NK-92 (cell line): ENCODE data around the gene STS.
"Not testable (repeated sequence)": the region's sequence is repeated elsewhere in the genome, so short reads cannot be mapped to it uniquely, and the experiment has no call there.

Experiments used
- DNase-seq: peaks from one replicate; lab custom pipeline; 2025; ENCODE audit not compliant: unreplicated experiment; lab: John Stamatoyannopoulos, UW

STS gene

GRCh38 chrX:7178859-7179258 is 31.3 kb downstream of the STS start:
- not testable (repeated sequence) for DNase-seq

GRCh38 chrX:7179446-7179845 is 31.9 kb downstream of the STS start:
- no peak for DNase-seq

- no peak for DNase-seq
These were observed 37.3 kb downstream of the STS start for GRCh38 chrX:7184816-7185215.

GRCh38 chrX:7188672-7189071 is 41.2 kb downstream of the STS start:
- DNase-seq = no peak

GRCh38 chrX:7190157-7190556 is 42.6 kb downstream of the STS start:
- DNase-seq = no peak

- DNase-seq = no peak
These were observed 44.2 kb downstream of the STS start for GRCh38 chrX:7191681-7192110.

GRCh38 chrX:7192871-7193270 is 45.4 kb downstream of the STS start:
- no peak for DNase-seq

GRCh38 chrX:7194606-7195005 is 47.1 kb downstream of the STS start:
- no peak for DNase-seq
